OCI-LY7 (cell line): ENCODE measurements around the gene ZNF200.

ENCODE experiments used
- EZH2phosphoT487 ChIP-seq: fragments of 200-600 bp; sonication (generic); IDR thresholded peaks from 2 replicates; pipeline ENCODE4 v1.6.1; 2018; ENCODE audit warnings: low read depth, borderline replicate concordance, mild to moderate bottlenecking, mixed run types, antibody characterized with exemption, low read length, moderate library complexity, mixed read lengths
- TF ChIP-seq, protein P1 (sequence below): fragments of 200-600 bp; sonication (generic); conservative IDR thresholded peaks from 2 replicates; pipeline ENCODE4 v1.5.1; 2014; ENCODE audit warnings: mild to moderate bottlenecking, antibody characterized with exemption, low read length, moderate library complexity, mixed read lengths

DNA sequence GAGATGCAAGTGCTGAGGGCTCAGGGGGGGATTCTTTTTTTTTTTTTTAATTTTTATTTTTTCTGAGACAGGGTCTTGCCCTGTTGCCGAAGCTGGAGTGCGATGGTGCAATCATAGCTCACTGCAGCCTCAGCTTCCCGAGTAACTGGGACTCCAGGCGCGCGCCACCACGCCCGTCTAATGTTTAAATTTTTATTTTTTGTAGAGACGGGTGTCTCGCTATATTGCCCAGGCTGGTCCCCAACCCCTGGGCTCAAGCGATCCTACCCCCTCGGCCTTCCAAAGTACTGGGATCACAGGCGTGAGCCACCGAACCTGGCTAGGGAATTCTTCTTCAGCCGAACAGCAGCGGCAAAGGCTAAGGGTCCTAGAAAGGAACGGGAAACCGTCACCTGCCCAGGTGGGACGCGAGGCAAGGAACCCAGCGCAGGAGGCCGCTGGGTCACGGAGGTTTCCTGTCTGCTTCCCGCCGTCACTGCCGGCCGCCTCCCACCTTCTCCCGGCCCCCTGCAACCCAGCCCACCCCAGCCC, 60.3 kb downstream of the ZNF200 start:
- TF ChIP-seq, protein P1, sequence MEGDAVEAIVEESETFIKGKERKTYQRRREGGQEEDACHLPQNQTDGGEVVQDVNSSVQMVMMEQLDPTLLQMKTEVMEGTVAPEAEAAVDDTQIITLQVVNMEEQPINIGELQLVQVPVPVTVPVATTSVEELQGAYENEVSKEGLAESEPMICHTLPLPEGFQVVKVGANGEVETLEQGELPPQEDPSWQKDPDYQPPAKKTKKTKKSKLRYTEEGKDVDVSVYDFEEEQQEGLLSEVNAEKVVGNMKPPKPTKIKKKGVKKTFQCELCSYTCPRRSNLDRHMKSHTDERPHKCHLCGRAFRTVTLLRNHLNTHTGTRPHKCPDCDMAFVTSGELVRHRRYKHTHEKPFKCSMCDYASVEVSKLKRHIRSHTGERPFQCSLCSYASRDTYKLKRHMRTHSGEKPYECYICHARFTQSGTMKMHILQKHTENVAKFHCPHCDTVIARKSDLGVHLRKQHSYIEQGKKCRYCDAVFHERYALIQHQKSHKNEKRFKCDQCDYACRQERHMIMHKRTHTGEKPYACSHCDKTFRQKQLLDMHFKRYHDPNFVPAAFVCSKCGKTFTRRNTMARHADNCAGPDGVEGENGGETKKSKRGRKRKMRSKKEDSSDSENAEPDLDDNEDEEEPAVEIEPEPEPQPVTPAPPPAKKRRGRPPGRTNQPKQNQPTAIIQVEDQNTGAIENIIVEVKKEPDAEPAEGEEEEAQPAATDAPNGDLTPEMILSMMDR, result no peak; the same call in 1 of the 2 replicates
- no peak for TF ChIP-seq EZH2phosphoT487
